H1 (cell line): Measurements from ENCODE around the gene COLEC12. TPM values are rescaled to one million over a fixed set of nuclear protein-coding genes. Genes with fewer than 3 reads are reported as not detected.

ENCODE experiments used
- KDM4A ChIP-seq: IDR thresholded peaks from one replicate; pipeline ENCODE4 v1.7.1; 2012; ENCODE audit warnings: low read depth, mild to moderate bottlenecking, moderate library complexity, low read length, inconsistent platforms; ENCODE audit not compliant: severe bottlenecking
- KDM5A ChIP-seq: fragments of 200-600 bp; IDR thresholded peaks from 2 replicates; pipeline ENCODE4 v1.7.1; 2012; ENCODE audit warnings: mild to moderate bottlenecking, low read length, inconsistent platforms, mixed read lengths
- PHF8 ChIP-seq: fragments of 200-600 bp; sonication (generic); conservative IDR thresholded peaks from 2 replicates; pipeline ENCODE4 v1.7.1; 2012; ENCODE audit warnings: low read depth, mild to moderate bottlenecking, inconsistent platforms, low read length, moderate library complexity
- RFX5 ChIP-seq: IDR thresholded peaks from 2 replicates; pipeline ENCODE4 v1.6.1; 2011; ENCODE audit warnings: low read depth, low read length, improper control_type of control experiment, borderline replicate concordance
- SP1 ChIP-seq: IDR thresholded peaks from 2 replicates; pipeline ENCODE4 v1.6.1; 2011; ENCODE audit warnings: low read depth, low read length
- TAF7 ChIP-seq: optimal IDR thresholded peaks from 2 replicates; pipeline ENCODE3; 2011; ENCODE audit warnings: low read depth, mild to moderate bottlenecking, inconsistent platforms, low read length, moderate library complexity, borderline replicate concordance
- TEAD4 ChIP-seq: IDR thresholded peaks from 2 replicates; pipeline ENCODE4 v1.6.1; 2012; ENCODE audit warnings: low read depth, low read length, inconsistent platforms, mixed read lengths
- ZNF274 ChIP-seq: IDR thresholded peaks from 2 replicates; pipeline ENCODE4 v1.7.0; 2012; ENCODE audit warnings: low read length, borderline replicate concordance; ENCODE audit errors: extremely low read depth
- polyA plus RNA-seq, 7 experiments: library from polyadenylated mRNA; depleted of rRNA in 3 of 7; stranded (reverse) in 5 of 7; unstranded in 2 of 7; fragments of >200 nt in 5 of 7; fragments of 200-250 nt in 2 of 7; gene quantifications; 1 replicate in 5 of 7; 2 replicates in 1 of 7; 4 replicates in 1 of 7; pipeline versions ENCODE4 v1.2.1 to v1.2.3, GENCODE V29; 2011 to 2013; ENCODE audit warnings: missing spikeins in 2 of 7, mixed read lengths in 2 of 7
- total RNA-seq: library from RNA; stranded (reverse); fragmentation: NEBNext Ultra II Directional; extraction: Animal tissue kit (Norgen Biotek cat#: 25700); gene quantifications from 2 replicates; pipeline ENCODE4 v1.2.1, GENCODE V29; 2021

COLEC12 gene
- total and polyA plus RNA-seq, 2 of the 8 experiments (the other 6 are each of a cell fraction or from before 2014, with no cell fraction given): 0.44 to 2.3 TPM

- no peak for TF ChIP-seq ZNF274
- TF ChIP-seq PHF8: no peak
- no peak for TF ChIP-seq KDM5A
- TF ChIP-seq KDM4A: no peak
- no peak for TF ChIP-seq RFX5
- TF ChIP-seq TEAD4: no peak
- TF ChIP-seq SP1: no peak
- TF ChIP-seq TAF7: no peak
Measured at GRCh38 chr18:332721-333510, 167.6 kb downstream of the COLEC12 start (continued).
